NOMO-1 treated with DMSO at 0.1 percent for 48 hours (cell line): ENCODE data around the gene TM9SF2.
A peak's percentile ranks its signal among the peaks of the same experiment; 100 is the strongest.

ENCODE experiments used
- DNase-seq: peaks from one replicate; lab custom pipeline; 2025; ENCODE audit not compliant: unreplicated experiment; lab: John Stamatoyannopoulos, UW

Gene TM9SF2

DNA sequence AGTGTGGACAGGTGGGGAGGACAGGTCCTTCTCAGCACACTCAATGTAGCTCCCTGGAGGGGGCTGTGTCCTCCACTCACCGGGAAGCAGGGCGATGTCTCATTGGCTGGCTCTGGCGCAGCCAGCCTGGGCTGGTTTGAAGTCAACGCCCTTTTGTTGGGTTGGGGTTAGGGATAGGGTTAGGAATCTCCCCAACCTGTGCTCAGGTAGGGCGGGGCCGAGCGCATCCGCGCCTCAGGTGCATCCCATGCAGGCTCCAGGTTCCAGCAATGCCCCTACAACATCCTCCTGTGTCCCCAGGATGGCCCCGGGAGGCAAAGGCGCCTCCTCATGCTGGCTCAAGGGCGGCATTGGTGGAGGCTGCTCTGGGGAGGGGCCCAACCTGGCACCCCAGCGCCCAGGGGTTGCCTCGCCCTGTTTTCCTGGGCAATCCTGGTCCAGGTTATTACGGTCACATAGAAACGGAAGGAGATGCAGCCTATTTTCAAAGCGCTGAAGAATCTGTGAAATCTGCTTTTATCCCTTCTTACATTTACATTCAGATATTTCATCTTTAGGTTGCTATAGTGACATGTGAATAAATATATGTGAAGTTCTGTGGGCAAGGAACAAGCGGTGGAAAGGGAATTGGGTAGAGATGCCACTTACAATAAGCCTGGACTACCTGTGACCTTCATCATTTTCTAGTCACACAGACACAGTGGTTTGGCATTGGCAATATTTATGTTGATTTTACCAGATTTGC lies 74.3 kb downstream of the TM9SF2 start:
- DNase-seq, result no peak

DNA sequence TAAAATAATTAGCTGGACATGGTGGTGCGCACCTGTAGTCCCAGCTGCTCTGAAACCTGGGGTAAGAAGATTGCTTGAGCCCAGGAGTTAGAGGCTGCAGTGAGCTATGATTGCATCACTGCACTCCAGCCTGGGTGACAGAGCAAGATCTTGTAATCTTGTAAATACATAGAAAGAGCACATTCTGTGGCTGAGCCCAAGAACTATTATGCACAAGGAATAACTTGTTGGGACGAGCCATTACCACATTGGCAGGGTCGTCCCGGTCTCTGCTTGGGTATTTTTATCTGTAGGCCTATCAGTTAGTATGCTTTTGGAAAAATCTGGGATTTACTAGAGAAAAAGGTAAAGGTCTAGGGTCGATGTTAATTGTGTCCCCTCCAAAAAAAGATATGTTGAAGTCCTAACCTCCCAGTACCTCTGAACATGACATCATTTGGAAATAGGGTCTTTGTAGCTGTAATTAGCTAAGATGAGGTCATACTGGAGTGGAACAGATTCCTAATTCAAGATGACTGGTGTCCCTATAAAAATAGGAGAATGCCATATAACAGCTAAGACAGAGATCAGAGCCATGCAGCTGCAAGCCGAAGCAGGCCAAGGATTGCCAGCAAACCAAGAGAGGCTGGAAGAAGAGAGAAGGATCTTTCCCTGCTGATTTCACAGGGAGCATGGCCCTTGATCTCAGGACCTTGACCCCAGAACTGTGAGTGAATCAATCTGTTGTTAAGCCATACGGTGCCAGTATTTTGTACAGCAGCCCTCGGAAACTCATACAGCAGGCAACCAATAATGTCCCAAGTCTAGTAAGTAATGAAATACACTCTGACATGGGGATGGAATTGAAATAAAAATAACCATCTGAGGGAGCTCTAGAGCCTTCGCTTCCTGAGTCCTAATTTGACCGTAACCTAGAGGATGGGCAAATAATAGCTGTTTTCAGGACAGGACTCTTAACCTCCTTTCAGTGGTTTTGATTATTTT lies 77.0 kb downstream of the TM9SF2 start:
- no peak for DNase-seq

DNA sequence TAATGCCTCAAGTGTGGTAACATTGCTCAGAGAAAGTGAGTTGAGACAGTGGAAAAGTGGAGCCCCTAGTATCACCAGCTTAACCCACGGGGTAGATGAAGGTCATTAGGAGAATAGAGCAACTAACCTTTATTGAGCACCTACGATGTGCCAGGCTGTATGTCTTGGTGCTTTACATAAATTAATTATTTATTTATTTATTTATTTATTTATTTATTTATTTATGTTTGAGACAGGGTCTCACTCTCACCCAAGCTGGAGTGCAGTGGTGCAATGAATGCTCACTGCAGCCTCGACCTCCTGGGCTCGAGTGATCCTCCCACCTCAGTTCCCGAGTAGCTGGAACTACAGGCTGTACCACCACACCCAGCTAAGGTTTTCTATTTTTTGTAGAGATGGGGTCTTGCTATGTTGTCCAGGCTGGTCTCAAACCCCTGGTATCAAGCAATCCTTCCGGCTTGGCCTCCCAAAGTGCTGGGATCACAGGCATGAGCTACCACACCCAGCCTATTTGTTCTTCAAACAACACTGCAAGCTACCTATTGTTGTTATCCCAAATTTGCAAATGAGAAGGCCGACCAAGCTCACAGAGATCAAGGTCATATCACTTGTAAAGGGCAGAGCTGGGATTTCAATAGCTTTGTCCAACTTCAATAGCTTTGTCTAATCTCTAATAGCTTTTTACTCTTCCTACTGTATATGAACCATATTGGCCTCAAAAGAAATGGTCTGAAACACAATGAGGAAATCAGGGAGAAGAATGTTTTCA lies 79.4 kb downstream of the TM9SF2 start:
- DNase-seq, result no peak

DNA sequence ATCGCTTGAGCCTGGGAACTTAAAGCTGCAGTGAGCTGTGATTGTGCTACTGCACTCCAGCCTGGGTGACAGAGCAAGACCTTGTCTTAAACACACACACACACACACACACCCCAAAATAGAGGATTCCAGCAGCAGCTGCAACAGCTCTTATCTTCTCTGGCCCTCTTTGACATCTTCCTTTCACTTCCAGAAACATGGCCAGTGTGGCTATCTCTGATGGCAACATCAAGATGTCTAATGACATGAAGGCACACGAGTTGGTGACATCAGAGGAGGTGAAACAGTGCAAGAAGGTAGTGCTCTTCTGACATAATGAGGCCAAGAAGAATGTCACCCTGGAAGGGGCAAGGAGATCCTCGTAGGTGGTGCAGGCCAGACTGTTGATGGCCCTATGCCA lies 81.2 kb downstream of the TM9SF2 start:
- DNase-seq, result no peak

DNA sequence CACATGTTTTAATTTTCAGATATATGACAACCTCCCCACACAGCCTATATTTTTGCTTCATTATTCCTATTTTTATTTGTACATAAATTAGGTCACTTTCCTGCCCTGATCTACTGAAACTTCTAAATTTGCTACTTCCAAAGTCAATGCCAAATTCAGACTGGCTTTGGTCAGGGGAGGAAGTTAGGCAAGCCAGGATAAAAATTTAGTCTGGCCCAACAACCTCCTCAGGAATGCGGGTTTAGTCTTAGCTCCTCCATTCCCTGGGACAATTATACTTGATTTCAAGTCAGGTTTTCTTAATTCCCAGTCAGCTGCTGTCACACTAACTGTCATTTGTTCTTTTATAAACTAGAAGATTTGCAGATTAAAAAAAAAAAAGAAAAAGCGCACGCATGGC lies 84.3 kb downstream of the TM9SF2 start:
- DNase-seq, result no peak

DNA sequence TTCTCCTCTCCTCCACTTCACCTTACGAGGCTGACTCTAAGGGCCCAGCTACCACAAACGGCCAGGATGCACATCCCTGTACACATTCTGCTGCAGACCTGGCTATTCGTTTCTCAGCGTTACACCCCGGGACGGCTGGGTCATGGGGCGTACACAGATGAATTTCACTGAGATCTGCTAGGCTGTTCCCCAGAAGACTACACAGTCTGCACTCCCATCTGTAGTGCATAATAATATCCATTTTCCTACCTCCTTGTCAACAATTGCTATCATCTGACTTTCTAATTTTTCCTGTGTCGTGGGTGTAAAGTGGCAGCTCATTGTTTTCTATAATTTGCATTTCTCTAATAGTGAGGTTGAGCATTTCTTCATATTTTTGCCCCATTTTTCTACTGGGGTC lies 85.7 kb downstream of the TM9SF2 start:
- no peak for DNase-seq

DNA sequence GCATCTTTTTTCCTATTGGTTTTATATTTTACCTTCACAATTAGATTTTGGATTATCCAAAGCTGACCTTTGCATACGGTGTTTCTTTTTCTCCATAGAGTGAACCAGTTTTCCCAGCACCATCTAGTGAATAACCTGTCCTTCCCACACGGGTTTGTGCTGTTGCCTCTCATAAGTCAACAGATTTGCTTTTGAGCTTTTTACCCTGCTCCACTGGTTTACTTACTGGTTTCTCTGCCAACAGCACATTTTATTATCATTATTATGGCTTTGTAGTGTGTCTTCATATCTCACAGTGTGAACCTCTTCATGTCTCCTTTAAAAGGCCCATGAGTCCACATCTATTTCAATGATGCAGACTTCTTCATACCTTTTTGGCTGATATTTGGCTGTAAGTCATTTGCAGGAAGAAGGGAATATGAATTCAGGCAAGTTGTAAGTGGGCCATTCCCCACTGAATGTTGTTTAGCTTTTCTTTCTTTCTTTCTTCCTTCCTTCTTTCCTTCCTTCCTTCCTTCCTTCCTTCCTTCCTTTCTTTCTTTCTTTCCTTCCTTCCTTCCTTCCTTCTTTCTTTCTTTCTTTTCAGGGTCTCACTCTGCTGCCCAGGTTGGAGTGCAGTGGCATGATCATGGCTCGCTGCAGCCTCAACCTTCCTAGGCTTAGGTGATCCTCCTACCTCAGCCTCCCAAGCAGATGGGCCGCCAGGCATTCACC lies 86.8 kb downstream of the TM9SF2 start:
- DNase-seq, result no peak

DNA sequence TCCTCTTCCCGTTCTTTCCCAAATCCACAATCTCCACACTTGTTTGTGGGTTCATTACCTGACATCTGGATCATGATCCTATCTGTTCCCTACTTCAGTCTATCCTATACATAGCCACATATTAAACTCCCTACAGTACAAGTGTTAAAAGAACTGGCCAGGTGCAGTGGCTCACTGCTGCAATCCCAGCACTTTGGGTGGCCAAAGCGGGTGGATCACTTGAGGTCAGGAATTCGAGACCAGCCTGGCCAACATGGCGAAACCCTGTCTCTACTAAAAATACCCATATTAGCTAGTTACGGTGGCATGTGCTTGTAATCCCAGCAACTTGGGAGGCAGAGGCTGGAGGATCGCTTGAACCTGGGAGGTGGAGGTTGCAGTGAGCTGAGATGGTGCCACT lies 88.3 kb downstream of the TM9SF2 start:
- no peak for DNase-seq

DNA sequence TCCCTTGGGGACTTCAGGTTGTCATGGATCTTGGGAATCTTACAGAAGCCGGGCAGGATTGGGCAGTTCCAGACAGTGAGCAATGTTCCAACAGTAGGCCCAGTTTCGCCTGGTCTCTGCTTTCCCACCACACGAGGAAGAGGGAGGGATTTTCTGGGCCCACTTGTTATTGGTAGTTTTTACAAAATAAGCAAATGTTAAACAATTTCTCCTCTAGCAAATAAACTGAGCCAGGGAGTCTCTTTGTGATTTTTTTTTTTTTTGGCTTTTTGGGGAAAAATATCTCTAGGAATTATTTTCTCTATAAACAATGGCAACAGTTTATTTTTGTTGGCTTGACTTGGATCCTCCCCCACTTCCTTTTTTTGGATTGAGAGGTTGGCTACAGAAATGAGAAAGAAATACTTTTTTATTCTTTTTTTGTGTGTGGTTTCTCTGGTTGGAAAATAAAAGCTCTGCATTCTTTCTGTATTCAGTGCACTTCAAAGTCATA lies 89.3 kb downstream of the TM9SF2 start:
- DNase-seq, result no peak

DNA sequence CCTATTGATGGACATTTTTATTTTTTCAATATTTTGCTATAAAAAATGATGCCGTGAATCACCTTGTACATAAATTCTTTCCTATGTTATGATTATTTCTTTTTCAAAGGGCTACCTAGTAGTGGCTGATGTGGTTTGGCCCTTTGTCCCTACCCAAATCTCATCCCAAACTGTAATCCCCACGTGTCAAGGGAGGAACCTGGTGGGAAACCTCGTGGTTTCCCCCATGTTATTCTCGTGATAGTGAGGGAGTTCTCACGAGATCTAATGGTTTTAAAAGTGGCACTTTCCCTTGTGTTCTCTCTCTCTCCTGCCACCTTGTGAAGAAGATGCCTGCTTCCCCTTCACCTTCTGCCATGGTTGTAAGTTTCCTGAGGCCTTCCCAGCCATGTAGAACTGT lies 94.9 kb downstream of the TM9SF2 start:
- DNase-seq, result no peak

DNA sequence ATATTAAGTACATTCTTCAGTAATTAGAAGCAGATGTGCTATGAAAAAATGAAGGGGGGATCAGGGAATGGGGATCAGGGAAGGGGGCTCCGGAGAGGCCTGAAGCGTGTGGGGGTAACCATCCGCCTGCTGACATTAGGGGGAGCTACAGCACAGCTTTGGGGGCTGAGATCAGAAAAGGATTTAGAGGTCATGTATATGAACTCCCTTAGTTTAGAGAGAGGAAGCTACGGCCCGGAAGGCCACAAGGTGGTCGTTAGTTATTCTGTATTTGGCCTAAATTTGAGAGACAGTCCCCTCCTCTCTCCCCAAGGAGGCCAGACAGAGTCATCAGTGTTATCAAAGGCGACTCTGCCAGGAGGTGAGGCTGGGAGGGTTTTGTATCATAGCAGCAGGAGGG lies 99.0 kb downstream of the TM9SF2 start:
- no peak for DNase-seq

DNA sequence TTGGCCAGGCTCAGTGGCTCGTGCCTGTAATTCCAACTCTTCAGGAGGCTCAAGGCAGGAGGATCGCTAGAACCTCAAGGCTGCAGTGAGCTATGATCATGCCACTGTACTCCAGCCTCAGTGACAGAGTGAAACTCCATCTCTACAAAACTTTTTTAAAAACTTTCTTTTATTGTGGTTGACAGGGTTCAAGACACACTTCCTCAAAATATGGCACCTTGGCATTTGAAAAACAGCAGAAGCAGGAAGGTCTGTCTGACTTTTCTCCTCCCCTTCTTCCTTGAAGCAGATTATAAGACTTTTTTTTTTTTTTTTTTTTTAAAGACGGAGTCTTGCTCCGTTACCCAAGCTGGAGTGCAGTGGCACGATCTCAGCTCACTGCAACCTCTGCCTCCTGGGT lies 100.3 kb downstream of the TM9SF2 start:
- peak; percentile 10 for DNase-seq

DNA sequence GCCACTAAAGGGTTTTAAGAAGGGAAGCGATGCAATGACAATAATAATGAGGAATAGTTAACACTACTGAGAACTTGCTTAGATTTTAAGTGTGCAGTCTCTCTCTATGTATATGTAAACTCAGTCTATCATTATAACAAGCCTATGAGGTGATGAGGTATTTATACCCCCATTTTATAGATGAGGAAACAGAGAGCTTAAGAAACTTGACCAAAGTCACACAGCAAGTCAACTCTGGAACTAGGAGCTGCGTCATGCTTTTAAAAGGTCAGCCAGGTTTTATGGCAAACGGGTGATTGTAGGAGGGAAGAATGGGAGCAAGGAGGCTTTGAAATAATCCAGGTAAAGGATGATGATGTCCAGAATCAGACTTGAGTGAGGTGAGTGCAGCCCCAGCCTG lies 103.4 kb downstream of the TM9SF2 start:
- DNase-seq, result no peak

DNA sequence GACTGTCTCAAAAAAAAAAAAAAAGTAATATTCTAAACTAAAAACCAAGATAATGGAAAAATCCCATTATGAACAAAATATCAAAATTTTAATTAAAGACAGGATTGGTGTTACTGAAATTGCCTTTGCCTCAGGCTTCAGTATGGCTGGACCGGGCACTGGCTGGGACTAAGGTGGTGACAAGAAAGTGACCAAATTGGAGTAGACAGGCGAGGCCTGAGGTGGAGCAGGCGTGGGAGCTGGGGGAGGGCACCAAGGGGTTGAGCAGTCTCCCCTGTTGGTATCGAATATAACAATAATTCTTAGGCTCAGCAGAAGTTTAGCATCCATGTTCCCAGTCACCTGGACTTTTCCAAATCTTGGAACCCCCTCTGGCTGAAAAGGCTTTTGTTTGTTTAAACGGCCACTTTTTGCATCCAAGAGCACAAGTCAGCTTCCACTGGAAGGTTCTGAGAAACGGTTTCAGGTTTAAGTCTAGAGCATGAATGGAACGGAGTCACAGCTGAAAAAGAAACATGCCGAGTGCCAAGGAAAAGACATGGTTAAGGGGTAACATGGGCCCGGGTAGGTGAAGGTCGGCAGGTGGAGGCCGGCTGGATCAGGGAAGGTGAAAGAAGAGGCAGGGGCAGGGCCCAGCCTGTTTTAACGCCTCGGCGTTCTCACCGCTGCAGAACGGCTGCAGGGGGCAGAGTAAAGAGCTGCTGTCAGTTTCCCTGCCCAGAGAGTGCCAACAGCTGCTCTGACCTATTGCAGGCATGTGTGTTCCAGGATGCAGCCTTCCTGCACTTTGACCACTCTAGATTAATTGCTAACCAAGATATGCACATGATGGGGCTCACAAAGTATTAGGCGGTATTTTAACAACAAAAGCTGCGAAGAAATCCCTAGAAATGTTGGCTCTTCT lies 104.4 kb downstream of the TM9SF2 start:
- DNase-seq, result peak; percentile 42

DNA sequence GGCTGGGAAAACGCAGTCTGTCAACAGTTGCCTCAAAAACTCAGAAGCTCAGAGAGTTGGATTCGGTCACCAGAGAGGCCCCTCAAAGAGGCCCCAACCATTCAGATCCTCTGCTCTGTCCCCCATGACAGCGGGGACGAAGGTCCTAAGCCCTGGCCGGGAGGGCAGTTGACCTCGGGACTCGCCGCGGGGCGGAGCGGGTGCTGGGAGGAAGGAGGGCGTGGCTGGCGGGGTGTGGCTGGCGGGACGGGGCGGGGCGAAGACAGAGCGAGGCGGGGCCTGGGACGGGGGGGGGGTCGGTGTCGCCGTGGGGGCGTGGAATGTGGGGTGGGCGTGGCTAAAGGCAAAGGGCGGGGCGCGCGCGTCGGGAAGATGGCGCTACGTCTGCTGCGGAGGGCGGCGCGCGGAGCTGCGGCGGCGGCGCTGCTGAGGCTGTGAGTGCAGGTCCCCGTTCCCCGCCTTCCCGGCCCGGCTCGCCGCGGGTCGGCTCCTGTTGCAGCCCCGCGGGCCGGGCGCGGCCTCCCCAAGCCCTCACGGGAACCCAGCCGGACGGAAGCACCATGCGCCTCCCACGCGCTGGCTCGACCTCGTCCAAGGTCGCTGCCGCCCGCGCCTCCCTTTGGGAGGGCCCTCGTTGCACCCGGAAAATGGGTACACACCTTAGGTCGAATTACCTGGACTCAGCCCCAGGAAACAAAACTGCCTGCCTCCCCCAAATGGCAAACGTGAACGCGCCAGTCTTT lies 105.2 kb downstream of the TM9SF2 start, which contains the start of gene CLYBL:
Gene CLYBL (plus strand): TSS at position 367 of the 743 bp plus-strand sequence.
- peak; percentile 71 for DNase-seq

DNA sequence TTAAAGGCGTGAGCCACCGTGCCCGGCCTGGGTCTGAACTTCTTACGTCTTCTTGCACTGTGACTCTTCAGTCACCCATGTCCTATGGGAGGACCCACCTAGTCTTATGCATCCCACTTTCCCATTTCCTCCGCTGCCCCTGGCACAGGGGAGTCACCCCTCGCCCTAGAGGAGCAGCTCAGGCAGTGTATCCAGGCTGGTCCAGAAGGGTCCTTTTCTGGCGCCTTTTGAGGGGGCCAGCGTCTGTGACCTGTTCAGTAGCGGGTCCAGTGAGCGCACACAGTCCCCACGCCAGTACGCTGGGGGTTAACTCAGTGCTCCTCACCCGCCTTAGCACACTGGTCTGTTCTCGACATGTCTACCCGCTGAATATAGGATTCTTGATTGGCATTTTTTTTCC lies 107.1 kb downstream of the TM9SF2 start:
- no peak for DNase-seq

DNA sequence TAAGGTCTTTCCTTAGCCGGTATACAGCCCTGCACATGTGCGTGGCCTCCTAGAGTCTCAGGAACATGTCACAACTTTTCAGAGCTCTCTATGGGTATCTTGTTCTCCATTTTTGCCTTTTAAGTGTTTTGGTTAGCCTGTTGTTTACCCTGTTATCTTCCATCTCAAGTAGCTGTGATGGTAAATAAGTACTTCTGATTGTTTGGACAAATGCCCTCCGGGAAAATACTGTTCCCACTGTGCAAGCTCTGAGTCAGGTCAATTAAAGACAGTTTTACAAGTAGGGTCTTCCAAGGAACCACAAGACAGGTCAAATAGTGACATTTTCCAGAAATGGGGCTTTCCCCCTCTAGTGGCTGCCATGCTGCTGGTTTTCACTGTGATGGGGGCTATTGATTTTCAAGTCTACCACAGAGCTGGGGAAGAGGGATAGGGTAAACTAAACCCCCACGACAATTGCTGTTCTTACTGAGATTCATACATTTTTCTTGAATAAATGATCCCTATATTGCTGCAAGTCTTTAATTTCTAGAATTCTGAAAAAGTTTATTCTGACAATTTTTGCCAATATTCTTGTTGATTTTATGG lies 109.5 kb downstream of the TM9SF2 start:
- DNase-seq, result no peak
